GM13977 (cell line): Measurements from ENCODE around the gene CAB39L.
"Not testable (repeated sequence)": the region's sequence is repeated elsewhere in the genome, so short reads cannot be mapped to it uniquely, and the experiment has no call there.

Experiments
- DNase-seq: peaks from one replicate; pipeline ENCODE4 v3.0.0; 2012; ENCODE audit warnings: low spot score
- in situ Hi-C: fragments of 300-500 bp; cut with MboI; formaldehyde crosslinking; loops from one replicate; pipeline ENCODE4 v1.12.0; 2022; ENCODE audit warnings: low sequenced_read_pairs, low pct_unique_long_range_greater_than_20kb, mixed read lengths, inconsistent platforms; ENCODE audit not compliant: unreplicated experiment
- TF ChIP-seq, protein P1 (sequence below): IDR thresholded peaks from 2 replicates; pipeline ENCODE4 v1.5.1; 2012; ENCODE audit warnings: mild to moderate bottlenecking, control low read depth; ENCODE audit not compliant: insufficient read depth; ENCODE audit errors: extremely low read depth, missing control alignments

Gene CAB39L

GRCh38 chr13:49329831-49330545 is 113.9 kb downstream of the CAB39L start:
- TF ChIP-seq, protein P1, sequence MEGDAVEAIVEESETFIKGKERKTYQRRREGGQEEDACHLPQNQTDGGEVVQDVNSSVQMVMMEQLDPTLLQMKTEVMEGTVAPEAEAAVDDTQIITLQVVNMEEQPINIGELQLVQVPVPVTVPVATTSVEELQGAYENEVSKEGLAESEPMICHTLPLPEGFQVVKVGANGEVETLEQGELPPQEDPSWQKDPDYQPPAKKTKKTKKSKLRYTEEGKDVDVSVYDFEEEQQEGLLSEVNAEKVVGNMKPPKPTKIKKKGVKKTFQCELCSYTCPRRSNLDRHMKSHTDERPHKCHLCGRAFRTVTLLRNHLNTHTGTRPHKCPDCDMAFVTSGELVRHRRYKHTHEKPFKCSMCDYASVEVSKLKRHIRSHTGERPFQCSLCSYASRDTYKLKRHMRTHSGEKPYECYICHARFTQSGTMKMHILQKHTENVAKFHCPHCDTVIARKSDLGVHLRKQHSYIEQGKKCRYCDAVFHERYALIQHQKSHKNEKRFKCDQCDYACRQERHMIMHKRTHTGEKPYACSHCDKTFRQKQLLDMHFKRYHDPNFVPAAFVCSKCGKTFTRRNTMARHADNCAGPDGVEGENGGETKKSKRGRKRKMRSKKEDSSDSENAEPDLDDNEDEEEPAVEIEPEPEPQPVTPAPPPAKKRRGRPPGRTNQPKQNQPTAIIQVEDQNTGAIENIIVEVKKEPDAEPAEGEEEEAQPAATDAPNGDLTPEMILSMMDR, result no peak
- no peak for DNase-seq
- in situ Hi-C loops, result no loop called here

DNA sequence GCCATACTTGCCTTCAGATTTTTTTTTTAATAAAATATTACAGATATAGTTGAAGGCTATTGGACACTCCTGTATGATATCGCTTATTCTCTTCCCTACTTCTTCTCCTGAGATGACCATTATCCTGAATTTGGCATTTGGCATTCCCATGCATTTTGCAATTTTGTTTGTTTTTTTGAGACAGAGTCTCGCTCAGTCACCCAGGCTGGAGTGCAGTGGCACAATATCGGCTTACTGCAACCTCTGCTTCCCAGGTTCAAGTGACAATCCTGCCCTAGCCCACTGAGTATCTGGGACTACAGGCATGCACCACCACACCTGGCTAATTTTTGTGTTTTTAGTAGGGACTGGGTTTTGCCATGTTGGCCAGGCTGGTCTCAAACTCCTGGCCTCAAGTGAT is 116.7 kb downstream of the CAB39L start:
- in situ Hi-C loops, result not testable (repeated sequence)

GRCh38 chr13:49326222-49326917 is 117.5 kb downstream of the CAB39L start:
- in situ Hi-C loops, result no loop called here
- TF ChIP-seq, protein P1, result no peak
- DNase-seq, result no peak

More for the DNA sequence above, 116.7 kb downstream of the CAB39L start:
- not testable (repeated sequence) for DNase-seq

DNA sequence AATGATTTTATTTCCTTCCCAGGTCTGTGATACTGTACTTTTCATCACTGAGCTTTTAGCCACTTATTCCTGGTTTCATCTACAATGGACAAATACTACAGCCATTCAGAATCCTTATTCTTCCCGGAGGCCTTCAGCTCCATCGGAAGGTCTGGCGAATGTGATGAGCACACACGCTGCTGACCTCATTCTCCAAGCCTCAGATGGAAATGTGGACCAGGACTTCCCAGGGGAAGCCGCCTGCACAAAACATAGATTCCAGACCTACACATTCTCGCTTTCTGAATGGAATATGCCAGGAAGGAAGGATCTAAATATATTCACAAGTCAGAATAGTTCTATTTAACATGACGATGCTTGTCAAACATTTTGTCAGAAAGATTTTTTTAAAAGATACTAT is 120.5 kb downstream of the CAB39L start:
- in situ Hi-C loops, result loop anchor here (25.0 kb wide), 1 partner anchor 514 kb away; no protein-coding TSS in a partner anchor
- TF ChIP-seq, protein P1, result no peak
- DNase-seq, result no peak

DNA sequence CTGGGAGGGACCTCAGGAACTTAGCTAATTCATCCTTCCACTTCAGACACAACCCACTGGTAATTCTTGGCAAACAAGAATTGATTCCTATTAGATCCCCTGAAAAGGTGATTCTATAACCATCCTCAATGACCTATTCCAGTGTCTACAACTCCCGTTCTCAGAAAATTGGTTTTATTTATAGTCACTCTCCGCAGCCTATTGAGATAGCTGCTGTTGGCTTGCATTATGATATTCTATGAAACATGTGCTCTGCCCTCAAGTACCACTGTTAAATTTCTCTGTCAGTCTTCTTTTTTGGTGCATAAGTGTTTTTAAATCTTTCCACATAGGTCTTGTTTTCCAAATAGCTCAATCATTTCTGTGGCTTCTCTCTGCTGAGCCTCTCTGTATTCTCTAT is 121.2 kb downstream of the CAB39L start:
- in situ Hi-C loops, result loop anchor here (25.0 kb wide), 1 partner anchor 515 kb away; no protein-coding TSS in a partner anchor
- DNase-seq, result no peak
- TF ChIP-seq, protein P1, result no peak

DNA sequence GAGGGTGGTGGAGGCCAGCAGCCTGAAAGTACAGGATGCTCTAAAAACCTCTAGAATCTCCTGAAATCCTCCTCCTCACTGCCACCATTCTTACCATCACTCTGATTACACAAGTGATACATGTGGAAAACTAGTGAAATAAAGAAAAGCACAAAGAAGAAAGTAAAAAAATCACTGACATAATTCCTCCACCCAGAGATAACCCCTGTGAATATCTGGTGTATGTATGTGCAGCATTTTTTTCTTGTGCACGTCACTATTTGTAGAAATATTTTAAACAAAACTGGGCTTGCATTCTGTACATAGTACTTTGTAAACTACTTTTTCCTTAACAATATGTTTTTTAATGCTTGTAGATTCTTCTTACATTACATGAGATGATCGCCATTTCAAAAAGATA is 122.9 kb downstream of the CAB39L start:
- TF ChIP-seq, protein P1, result no peak
- in situ Hi-C loops, result loop anchor here (25.0 kb wide), 1 partner anchor 516 kb away; no protein-coding TSS in a partner anchor

DNA sequence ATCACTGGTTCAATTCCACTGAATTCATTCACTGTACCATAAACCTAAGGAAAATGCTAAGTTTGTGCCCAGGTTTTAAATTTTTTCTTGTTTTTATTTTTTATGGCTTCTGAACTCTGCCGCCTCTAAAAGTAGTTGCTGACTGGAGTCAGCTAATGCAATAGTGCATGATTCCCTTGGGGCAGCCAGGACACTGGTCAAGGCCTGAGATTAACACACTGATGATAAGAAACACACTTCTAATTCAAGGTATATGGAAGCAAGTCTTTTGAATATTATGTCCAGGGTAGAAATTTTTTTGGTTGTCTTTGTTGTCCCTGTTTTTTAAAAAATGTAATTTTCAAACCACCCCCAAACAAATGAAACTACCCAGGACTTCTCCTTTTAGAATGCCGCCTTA is 123.9 kb downstream of the CAB39L start:
- TF ChIP-seq, protein P1, result no peak
- in situ Hi-C loops, result loop anchor here (25.0 kb wide), 1 partner anchor 517 kb away; no protein-coding TSS in a partner anchor

More for the DNA sequence above, 122.9 kb downstream of the CAB39L start:
- no peak for DNase-seq

More for the DNA sequence above, 123.9 kb downstream of the CAB39L start:
- DNase-seq, result no peak
